NCI-H2171 treated with DMSO at 0.1 percent for 48 hours (cell line): ENCODE data around the gene PARD3B.
A peak's percentile ranks its signal among the peaks of the same experiment; 100 is the strongest.

Experiments used
- DNase-seq: peaks from one replicate; lab custom pipeline; 2025; lab: John Stamatoyannopoulos, UW

PARD3B gene

GRCh38 chr2:204754898-204755297, 209.6 kb downstream of the PARD3B start:
- no peak for DNase-seq

DNA sequence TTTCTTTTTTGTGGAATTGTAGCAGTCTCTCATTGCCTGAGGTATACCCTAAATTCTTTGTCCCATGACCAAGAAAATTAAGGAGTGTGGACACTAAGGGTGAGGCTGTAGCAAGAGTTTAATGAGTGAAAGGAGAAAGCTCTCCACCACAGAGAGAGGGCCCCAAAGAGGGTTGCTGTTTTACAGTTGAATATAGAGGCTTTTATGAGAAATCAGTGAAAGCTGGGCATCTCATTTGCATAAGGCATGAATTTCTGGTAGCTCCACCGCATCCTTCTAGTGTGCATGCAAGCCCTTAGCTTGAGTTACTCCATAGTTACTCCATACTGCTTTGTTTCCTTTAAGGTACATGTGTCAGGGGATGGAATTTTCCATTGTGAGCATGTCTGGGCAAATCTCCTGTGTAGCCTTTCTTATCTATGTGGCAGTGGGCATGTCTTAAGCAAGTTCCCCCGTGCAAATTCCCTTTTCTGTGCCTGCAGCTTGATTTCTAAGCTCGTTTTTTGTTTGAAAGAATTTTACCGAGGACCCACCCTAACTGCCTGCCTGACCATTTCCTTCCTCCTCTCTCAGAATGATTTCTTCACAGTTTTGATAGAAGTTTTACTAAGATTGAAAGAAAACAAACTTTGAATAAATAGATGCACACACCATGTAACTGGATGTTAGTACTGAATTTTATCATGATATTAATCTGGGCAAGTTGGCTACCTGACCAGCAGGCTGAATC, 218.9 kb downstream of the PARD3B start:
- no peak for DNase-seq

- DNase-seq, result no peak
Observed at GRCh38 chr2:204770735-204771134, 225.5 kb downstream of the PARD3B start.

- DNase-seq, result no peak
Observed at GRCh38 chr2:204771721-204772120, 226.4 kb downstream of the PARD3B start.

DNA sequence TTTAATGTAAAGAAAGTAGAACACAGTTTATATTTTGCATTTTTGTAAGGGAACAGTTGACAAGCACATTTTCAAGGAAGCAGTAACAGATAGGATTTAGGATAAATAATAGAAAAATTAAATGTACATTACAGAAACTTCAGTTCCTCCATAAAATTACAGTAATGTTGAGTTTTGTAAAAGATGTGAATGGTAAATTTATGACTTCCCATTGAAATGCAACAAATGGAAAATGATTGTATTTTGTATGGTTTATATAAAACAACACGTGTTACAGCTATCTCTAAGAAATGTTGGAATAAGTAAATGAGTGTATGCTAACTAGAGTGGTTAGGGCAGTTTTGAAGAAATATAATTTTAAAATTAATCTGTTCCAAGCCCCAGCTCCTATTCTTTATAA, 227.3 kb downstream of the PARD3B start:
- DNase-seq, result no peak

GRCh38 chr2:204775766-204776165, 230.5 kb downstream of the PARD3B start:
- DNase-seq, result no peak

- DNase-seq, result peak; percentile 20
Observed at GRCh38 chr2:204776781-204777559, 231.7 kb downstream of the PARD3B start.

GRCh38 chr2:204779771-204780170, 234.5 kb downstream of the PARD3B start:
- no peak for DNase-seq

- no peak for DNase-seq
Observed at GRCh38 chr2:204781941-204782340, 236.7 kb downstream of the PARD3B start.

DNA sequence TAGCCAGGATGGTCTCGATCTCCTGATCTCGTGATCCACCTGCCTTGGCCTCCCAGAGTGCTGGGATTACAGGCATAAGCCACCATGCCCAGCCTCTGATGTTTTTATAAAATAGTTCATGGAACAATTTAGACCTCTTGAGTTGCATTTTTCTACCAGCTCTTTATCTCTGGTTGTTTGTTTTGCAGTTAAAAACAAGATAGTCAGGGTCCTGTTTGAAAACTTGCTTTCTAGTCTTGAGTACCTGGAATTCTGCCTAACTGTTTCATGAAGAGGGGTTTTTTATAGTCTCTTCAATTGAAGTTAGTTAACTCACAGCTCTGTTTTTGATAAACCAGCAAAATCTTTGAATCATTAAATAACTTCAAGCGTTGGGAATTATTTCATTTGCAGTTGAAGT, 244.8 kb downstream of the PARD3B start:
- no peak for DNase-seq

DNA sequence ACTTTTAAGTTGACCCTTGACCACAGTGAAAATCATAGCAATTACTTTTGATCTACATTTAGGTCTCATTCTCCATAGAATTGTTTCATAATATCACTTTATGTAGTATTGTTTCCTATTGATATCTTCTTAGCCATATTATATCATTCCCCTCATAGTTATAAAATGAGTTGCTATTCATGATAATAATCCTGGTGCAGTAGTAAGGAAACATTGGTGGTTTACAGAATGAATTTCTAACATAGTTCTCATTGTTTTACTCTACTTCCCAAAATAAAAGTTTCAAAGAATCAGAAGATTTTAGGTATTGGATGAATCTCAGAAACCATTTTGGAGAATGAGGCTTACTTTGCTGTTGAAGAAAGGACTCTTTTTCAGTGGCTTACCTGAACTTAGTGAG, 246.0 kb downstream of the PARD3B start:
- no peak for DNase-seq

DNA sequence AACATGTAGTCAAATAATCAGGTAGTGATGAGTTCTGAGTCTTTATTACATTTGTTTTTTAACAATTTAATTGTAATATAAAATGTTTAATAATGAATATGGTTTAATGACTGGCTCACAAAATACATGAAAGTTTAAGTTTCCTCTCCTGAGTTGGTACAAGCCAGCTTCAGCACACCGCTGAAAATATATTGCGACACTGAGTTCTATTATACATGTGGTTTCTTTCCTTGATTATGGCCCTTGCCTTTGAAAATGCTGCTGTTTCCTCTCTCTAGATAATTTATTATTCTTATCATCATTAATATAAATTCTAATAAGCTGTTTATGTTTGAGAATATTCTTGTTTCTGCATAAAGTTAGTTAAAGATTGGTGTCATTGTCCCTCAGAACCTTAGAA, 249.3 kb downstream of the PARD3B start:
- no peak for DNase-seq

DNA sequence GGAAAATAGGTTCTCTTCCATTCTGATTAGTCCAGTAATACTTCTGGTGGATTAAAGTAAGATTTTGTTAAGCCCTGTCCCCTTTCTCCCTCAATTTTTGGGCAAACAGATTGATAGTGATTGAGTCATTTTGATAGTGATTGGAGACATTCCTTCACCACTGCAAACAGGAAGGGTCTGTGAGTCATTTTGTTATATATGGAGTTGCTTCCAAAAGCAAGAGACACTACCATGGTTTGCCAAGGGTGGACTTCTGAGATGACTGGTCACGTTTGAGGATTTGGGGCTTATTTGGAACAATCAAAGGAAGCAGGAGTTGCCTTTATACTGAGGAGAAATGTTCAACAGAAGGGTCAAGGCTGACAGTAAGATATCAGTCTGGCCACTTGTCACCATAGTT, 249.9 kb downstream of the PARD3B start:
- DNase-seq, result no peak

GRCh38 chr2:204796581-204796980, 251.3 kb downstream of the PARD3B start:
- DNase-seq, result no peak

- DNase-seq, result no peak
Observed at GRCh38 chr2:204799791-204800190, 254.5 kb downstream of the PARD3B start.

- no peak for DNase-seq
Observed at GRCh38 chr2:204808494-204808893, 263.2 kb downstream of the PARD3B start.

DNA sequence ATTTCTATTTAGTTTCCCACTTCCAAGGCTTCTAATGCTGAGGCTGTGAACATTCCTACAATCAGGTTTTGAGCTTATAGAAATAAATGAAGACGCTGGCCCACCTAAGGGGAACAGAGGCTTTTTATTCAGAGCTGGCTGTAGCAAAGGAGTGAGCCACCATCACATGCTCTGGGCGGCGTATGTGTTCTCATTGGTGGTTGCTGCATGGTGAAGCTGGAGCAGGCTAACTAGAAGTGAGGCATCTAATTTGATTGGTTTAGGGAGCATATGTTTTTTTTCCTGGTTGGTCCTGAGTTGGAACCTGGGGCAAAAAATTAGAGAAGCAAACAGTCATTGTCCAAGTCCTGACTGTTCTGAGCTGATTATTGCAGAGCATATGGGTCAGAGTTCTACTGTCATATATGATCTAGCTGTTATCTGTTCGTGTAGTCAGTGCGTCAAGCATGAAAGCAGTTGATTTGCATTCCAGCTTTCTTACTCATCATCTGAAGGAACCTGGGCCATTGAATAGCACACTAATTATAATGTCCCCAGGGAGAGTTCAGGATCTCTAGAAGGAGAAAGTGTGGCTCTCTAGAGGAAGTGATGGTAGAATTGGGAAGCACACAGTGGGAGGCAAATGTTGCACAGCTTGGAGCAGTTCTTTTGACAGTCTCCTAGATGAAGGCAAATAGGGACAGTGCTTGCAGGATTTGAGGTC, 279.6 kb downstream of the PARD3B start:
- peak; percentile 32 for DNase-seq

DNA sequence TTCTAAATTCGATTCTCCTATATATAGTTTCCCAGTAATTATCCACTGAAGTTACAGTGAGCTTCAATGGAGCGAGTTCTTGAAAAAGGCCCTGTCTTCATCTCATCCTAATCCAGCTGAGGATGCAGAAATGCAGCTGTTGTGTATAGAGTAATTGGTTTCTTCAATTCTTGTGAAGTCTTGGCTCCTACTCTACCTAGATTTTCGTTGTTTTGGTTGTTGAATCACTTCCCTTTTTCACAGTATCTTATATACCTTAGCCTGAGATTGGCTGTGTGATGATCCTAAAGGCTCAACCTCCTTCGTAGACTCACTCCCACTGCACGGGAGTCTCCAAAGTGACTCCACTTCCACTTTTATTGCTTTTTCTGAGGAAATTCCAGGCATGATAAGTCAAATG, 280.4 kb downstream of the PARD3B start:
- no peak for DNase-seq

DNA sequence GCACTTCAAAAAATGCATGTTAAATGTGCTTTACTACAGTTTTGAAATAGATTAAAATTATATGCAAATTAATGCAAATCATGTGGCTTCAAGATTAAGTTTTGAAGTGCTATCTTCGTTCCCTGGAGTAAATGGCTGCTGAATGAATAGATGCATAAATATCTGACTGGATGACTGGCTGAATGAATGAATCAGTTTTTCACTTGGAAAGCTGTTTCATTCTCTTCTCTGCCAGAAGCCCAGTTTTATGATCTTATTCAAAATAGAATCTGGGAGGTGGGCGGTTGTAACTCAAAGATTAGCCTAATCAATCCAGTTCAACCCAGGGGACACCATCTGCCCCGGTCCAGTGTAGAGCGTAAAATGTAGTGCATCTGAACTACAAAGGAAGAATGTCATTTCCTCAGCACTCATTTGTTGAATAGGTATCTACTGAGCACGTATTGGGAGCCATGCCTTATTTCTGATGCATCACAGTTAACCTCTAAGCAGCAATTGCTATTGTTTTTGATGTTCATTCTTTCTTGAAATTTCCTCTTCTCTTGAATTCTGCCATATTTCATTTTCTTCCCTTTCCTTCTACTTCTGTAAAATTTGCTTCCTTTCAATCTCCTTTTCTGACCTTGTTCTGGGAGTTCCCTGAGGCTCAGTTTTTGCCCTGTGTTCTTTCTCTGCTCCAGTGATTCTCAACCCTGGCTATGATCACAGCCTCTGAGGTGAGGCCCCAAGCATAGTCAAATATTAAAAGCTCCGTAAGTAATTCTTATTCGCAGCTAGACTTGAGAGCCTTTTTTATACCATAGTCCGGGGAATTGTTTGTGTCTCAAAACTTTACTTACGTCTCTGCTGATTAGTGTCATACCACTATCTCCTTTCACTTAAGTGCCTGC, 282.7 kb downstream of the PARD3B start:
- no peak for DNase-seq

DNA sequence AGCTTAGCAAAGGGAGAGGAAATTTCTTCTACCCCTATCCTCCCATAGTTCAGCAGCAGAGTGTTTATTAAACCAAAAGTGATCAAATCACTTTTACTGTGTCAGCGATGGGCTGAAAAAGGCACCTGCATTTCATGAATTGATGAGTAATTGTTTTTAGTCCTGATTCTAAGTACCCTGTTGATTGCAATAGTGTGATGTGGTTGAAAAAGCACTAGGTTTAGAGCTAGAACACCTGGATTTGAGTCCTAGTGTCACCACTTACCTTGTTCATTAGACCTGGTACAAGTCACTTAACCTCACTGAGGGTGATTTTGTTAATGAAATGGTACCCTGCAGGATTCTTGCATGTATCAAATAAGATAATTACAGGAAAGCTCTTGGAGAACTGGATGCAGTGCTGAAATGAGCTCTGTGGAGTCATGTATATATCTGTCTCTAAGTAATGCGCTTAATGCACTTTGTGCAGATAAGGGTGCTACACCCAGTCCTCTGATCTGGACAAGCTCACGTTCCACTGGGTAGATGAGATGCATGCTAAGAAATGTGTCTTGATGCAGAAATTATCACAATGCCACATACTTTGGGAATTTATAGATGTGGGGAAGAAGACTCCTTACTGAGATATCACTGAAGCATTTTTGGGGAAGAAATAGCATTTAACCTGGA, 289.6 kb downstream of the PARD3B start:
- DNase-seq, result no peak

- no peak for DNase-seq
Observed at GRCh38 chr2:204835786-204836185, 290.5 kb downstream of the PARD3B start.
